Activated CD4-positive, alpha-beta T cell treated with anti-CD3 and anti-CD28 coated beads, Interleukin-2, amount 10 ng/mL, durations not matched to agents 7 days and 5 days (primary cell): ENCODE measurements around the gene RAC3. TPM values are rescaled to one million over a fixed set of nuclear protein-coding genes. Genes with fewer than 3 reads are reported as not detected.

ENCODE experiments used
- CTCF ChIA-PET: fragments of 350-600 bp; sonication (Branson Sonifier 250); formaldehyde crosslinking; loops from one replicate; lab custom pipeline; 2021; ENCODE audit warnings: antibody characterized with exemption; lab: Charles Lee
- POLR2A ChIA-PET: fragments of 350-600 bp; sonication (Branson Sonifier 250); formaldehyde crosslinking; loops from one replicate; lab custom pipeline; 2021; ENCODE audit warnings: antibody characterized with exemption; lab: Charles Lee
- DNase-seq: peaks from one replicate; pipeline ENCODE4 v3.0.0-alpha.2; 2020
- H3K27ac Mint-ChIP-seq: one replicate; pipeline ENCODE4 v1.8.0; 2021; ENCODE audit warnings: mild to moderate bottlenecking, moderate library complexity, mixed read lengths
- H3K27me3 Mint-ChIP-seq: one replicate; pipeline ENCODE4 v1.8.0; 2021; ENCODE audit warnings: mixed read lengths
- H3K36me3 Mint-ChIP-seq: one replicate; pipeline ENCODE4 v1.8.0; 2021; ENCODE audit warnings: low read depth, mixed read lengths
- H3K4me1 Mint-ChIP-seq: one replicate; pipeline ENCODE4 v1.8.0; 2021; ENCODE audit warnings: mixed read lengths
- H3K4me3 Mint-ChIP-seq: one replicate; pipeline ENCODE4 v1.8.0; 2021; ENCODE audit warnings: mild to moderate bottlenecking, moderate library complexity, mixed read lengths
- H3K9me3 Mint-ChIP-seq: one replicate; pipeline ENCODE4 v1.8.0; 2021; ENCODE audit warnings: mixed read lengths
- total RNA-seq, 2 experiments: library from RNA; stranded (reverse); gene quantifications; one replicate each; pipeline ENCODE4 v1.2.3, GENCODE V29; 2021

RAC3 gene
- total RNA-seq, 2 experiments from 2014 or later, result 12.2 to 13.7 TPM

- Mint-ChIP-seq H3K4me3 (no peak overlapping the region), H3K36me3 (peaks cover 6% of the 10 kb centered on the region), H3K27ac (no peak overlapping the region), H3K4me1 (no peaks in the 10 kb centered on the region), H3K27me3 (peaks cover 2% of the 10 kb centered on the region), H3K9me3 (no peaks in the 10 kb centered on the region)
- no peak for DNase-seq
- ChIA-PET CTCF (interaction anchor here (1.1 to 1.5 kb wide), 4 partner anchors 9 to 39 kb away, joined by 3 read pairs; partner anchors contain the start of gene DCXR), POLR2A (interaction anchor here (0.5 kb wide), 1 partner anchor 74 kb away, joined by 6 read pairs; no protein-coding TSS in a partner anchor)
Measured at GRCh38 chr17:82076018-82076784, 44.7 kb downstream of the RAC3 start.

- no peaks in the 10 kb centered on the region for H3K9me3 Mint-ChIP-seq
- no peak for DNase-seq
- peaks cover 6% of the 10 kb centered on the region for H3K36me3 Mint-ChIP-seq
- ChIA-PET POLR2A (interaction anchor here (0.5 kb wide), 1 partner anchor 75 kb away, joined by 6 read pairs; no protein-coding TSS in a partner anchor), CTCF (interaction anchor here (0.5 to 1.5 kb wide), 5 partner anchors 10 to 423 kb away, joined by 3 to 4 read pairs (median 3); no protein-coding TSS in a partner anchor)
- H3K4me3 Mint-ChIP-seq, result no peak overlapping the region
- peaks cover 2% of the 10 kb centered on the region for H3K27me3 Mint-ChIP-seq
- H3K4me1 Mint-ChIP-seq, result no peaks in the 10 kb centered on the region
- no peak overlapping the region for H3K27ac Mint-ChIP-seq
Measured at GRCh38 chr17:82076785-82077591, 45.5 kb downstream of the RAC3 start.

GRCh38 chr17:82077617-82078358 is 46.3 kb downstream of the RAC3 start:
- POLR2A ChIA-PET, result interaction anchor here (0.6 kb wide), 1 partner anchor 92 kb away, joined by 5 read pairs; no protein-coding TSS in a partner anchor
- Mint-ChIP-seq H3K4me3 (no peak overlapping the region), H3K9me3 (no peaks in the 10 kb centered on the region), H3K36me3 (peaks cover 6% of the 10 kb centered on the region), H3K27me3 (peaks cover 2% of the 10 kb centered on the region), H3K27ac (no peak overlapping the region), H3K4me1 (no peaks in the 10 kb centered on the region)
- DNase-seq, result no peak
- CTCF ChIA-PET, result interaction anchor here (0.7 to 1.5 kb wide), 3 partner anchors 11 to 48 kb away, joined by 3 to 4 read pairs (median 3); no protein-coding TSS in a partner anchor

GRCh38 chr17:82078433-82078832 is 47.0 kb downstream of the RAC3 start:
- Mint-ChIP-seq H3K9me3 (no peaks in the 10 kb centered on the region), H3K36me3 (peaks cover 9% of the 10 kb centered on the region), H3K27ac (no peak overlapping the region), H3K4me3 (no peak overlapping the region), H3K4me1 (no peaks in the 10 kb centered on the region), H3K27me3 (peaks cover 2% of the 10 kb centered on the region)
- ChIA-PET CTCF (no interaction called here), POLR2A (interaction anchor here (0.6 kb wide), 1 partner anchor 93 kb away, joined by 5 read pairs; no protein-coding TSS in a partner anchor)
- DNase-seq, result no peak

GRCh38 chr17:82079001-82079677 is 47.7 kb downstream of the RAC3 start:
- Mint-ChIP-seq H3K27me3 (peaks cover 2% of the 10 kb centered on the region), H3K9me3 (no peaks in the 10 kb centered on the region), H3K4me1 (no peaks in the 10 kb centered on the region), H3K4me3 (no peak overlapping the region), H3K27ac (no peak overlapping the region), H3K36me3 (peaks cover 10% of the 10 kb centered on the region)
- ChIA-PET POLR2A (no interaction called here), CTCF (interaction anchor here (1.0 kb wide), 1 partner anchor 10 kb away, joined by 3 read pairs; no protein-coding TSS in a partner anchor)
- DNase-seq, result no peak

GRCh38 chr17:82080048-82080788 is 48.7 kb downstream of the RAC3 start:
- no peaks in the 10 kb centered on the region for H3K9me3 Mint-ChIP-seq
- CTCF ChIA-PET, result interaction anchor here (0.6 to 1.2 kb wide), 3 partner anchors 11 to 121 kb away, joined by 3 read pairs; no protein-coding TSS in a partner anchor
- POLR2A ChIA-PET, result no interaction called here

GRCh38 chr17:82080789-82081464 is 49.4 kb downstream of the RAC3 start:
- ChIA-PET POLR2A (no interaction called here), CTCF (interaction anchor here (1.2 kb wide), 1 partner anchor 121 kb away, joined by 3 read pairs; no protein-coding TSS in a partner anchor)
- Mint-ChIP-seq H3K27me3 (no peaks in the 10 kb centered on the region), H3K27ac (no peak overlapping the region), H3K4me3 (no peak overlapping the region), H3K4me1 (no peaks in the 10 kb centered on the region), H3K36me3 (peaks cover 14% of the 10 kb centered on the region), H3K9me3 (no peaks in the 10 kb centered on the region)
- DNase-seq, result no peak

More at GRCh38 chr17:82080048-82080788, 48.7 kb downstream of the RAC3 start:
- Mint-ChIP-seq H3K27me3 (no peaks in the 10 kb centered on the region), H3K27ac (no peak overlapping the region), H3K4me3 (no peak overlapping the region), H3K36me3 (peaks cover 14% of the 10 kb centered on the region), H3K4me1 (no peaks in the 10 kb centered on the region)
- DNase-seq, result no peak

GRCh38 chr17:82081546-82081945 is 50.1 kb downstream of the RAC3 start:
- no peak for DNase-seq
- no peaks in the 10 kb centered on the region for H3K27me3 Mint-ChIP-seq
- CTCF ChIA-PET, result interaction anchor here (1.2 kb wide), 1 partner anchor 122 kb away, joined by 3 read pairs; no protein-coding TSS in a partner anchor
- H3K9me3 Mint-ChIP-seq, result no peaks in the 10 kb centered on the region
- peaks cover 14% of the 10 kb centered on the region for H3K36me3 Mint-ChIP-seq
- POLR2A ChIA-PET, result no interaction called here
- H3K4me3 Mint-ChIP-seq, result no peak overlapping the region
- no peak overlapping the region for H3K27ac Mint-ChIP-seq
- H3K4me1 Mint-ChIP-seq, result no peaks in the 10 kb centered on the region

GRCh38 chr17:82081966-82082365 is 50.5 kb downstream of the RAC3 start:
- Mint-ChIP-seq H3K4me3 (no peak overlapping the region), H3K9me3 (no peaks in the 10 kb centered on the region), H3K27me3 (no peaks in the 10 kb centered on the region), H3K4me1 (no peaks in the 10 kb centered on the region), H3K27ac (no peak overlapping the region), H3K36me3 (peaks cover 14% of the 10 kb centered on the region)
- CTCF ChIA-PET, result no interaction called here
- DNase-seq, result no peak
- POLR2A ChIA-PET, result no interaction called here

GRCh38 chr17:82082456-82082855 is 51.0 kb downstream of the RAC3 start:
- DNase-seq, result no peak
- Mint-ChIP-seq H3K4me1 (no peaks in the 10 kb centered on the region), H3K27ac (no peak overlapping the region), H3K4me3 (no peak overlapping the region), H3K9me3 (no peaks in the 10 kb centered on the region), H3K36me3 (peaks cover 14% of the 10 kb centered on the region), H3K27me3 (no peaks in the 10 kb centered on the region)
- CTCF ChIA-PET, result no interaction called here
- POLR2A ChIA-PET, result no interaction called here

- Mint-ChIP-seq H3K27ac (no peak overlapping the region), H3K36me3 (peaks cover 13% of the 10 kb centered on the region), H3K9me3 (no peaks in the 10 kb centered on the region), H3K4me3 (no peak overlapping the region), H3K4me1 (no peaks in the 10 kb centered on the region), H3K27me3 (no peaks in the 10 kb centered on the region)
- no peak for DNase-seq
- CTCF ChIA-PET, result no interaction called here
- POLR2A ChIA-PET, result no interaction called here
Measured at GRCh38 chr17:82083009-82083408, 51.5 kb downstream of the RAC3 start.
